Forelimb muscle (tissue), 1 donor: Measurements from ENCODE around the gene ABHD17B. TPM values are rescaled to one million over a fixed set of nuclear protein-coding genes. Genes with fewer than 3 reads are reported as not detected.
A peak's percentile ranks its signal among the peaks of the same experiment; 100 is the strongest.
"Not testable (repeated sequence)": the region's sequence is repeated elsewhere in the genome, so short reads cannot be mapped to it uniquely, and the experiment has no call there.

ENCODE experiments used
- DNase-seq: peaks from one replicate; pipeline ENCODE4 v3.0.0-alpha.2; 2013; ENCODE audit warnings: low read depth
- polyA plus RNA-seq: library from polyadenylated mRNA; unstranded; fragments of 120-200 nt; gene quantifications from one replicate; pipeline ENCODE4 v1.2.1, GENCODE V29; 2013; ENCODE audit not compliant: insufficient read length

ABHD17B gene
- 25.8 TPM for polyA plus RNA-seq

DNA sequence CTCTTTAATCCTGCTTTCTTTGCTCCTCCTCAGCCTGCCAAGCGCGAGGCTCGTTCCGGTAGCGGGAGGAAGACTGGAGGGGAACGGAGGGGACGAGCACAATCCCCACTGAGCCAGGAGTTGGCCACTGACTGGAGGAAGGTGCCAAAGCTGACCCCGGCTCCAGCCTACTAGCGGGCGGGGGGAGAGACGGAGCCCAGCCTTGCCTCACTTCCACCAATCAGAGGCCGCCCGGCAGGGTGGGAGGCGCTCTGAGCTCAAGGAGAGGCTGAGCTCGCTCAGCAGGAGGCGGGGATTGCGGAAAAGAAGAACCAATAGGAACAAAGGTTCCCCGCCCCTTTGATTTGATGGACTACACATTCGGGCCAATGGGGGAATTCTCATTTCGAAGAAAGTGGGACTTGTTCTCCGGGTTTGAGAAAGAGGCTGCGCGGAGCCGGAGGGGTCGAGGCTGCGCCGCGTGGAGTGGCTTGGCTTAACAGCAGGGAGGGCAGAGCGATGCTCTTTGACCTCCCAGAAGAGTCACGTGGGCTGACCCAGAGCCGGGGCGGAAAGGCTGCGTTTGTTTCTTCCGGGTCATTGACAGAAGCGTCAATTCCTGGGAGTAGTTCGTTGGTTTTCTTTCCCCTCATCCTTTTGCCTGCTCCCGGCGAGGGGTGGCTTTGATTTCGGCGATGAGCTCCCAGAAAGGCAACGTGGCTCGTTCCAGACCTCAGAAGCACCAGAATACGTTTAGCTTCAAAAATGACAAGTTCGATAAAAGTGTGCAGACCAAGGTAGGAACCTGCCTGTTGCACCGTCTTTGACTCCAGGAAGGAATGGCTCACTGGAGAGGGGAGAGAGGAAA is at the start of gene ABHD17B, which contains the start of gene C9orf85:
Gene ABHD17B (minus strand): TSS at position 133 of the 847 bp plus-strand sequence. CDS start 36,113 bp downstream, outside the sequence.
Gene C9orf85 (plus strand): TSS at position 579 of the 847 bp plus-strand sequence. CDS start 96 bp downstream, at position 675.
- peak; percentile 98 for DNase-seq

DNA sequence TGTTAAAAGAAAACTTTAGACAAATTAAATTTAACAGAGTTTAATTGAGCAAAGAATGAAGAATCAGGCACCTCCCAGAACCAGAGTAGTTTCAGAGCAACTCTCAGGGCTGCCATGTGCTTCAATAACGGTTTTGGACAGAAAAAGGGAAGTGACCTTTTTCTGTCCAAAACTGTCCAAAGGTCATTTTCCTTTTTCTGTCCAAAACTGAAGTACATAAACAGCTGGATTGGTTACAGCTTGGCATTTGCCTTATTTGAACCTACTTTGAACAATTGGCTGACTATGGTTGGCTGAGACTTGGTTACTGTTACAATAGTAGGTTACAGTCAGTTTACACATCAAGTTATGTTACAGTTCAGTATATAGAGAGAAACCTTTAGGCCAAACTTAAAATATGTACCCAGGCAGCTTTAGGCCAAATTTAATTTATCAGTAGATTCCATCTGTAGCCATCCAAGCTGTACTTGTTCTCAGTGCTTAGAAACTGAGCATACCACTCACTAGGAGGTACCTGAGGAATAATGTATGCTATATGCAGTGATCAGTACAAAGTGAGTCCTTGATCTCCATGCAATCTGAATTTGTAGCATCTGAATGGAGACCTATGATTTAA is 44.4 kb upstream of the ABHD17B start:
- DNase-seq, result no peak

- not testable (repeated sequence) for DNase-seq
Observed at GRCh38 chr9:71954652-71955051, 43.7 kb upstream of the ABHD17B start.

- no peak for DNase-seq
Observed at GRCh38 chr9:71944754-71945375, 33.9 kb upstream of the ABHD17B start.

GRCh38 chr9:71941998-71942567 is 31.1 kb upstream of the ABHD17B start:
- DNase-seq, result no peak

DNA sequence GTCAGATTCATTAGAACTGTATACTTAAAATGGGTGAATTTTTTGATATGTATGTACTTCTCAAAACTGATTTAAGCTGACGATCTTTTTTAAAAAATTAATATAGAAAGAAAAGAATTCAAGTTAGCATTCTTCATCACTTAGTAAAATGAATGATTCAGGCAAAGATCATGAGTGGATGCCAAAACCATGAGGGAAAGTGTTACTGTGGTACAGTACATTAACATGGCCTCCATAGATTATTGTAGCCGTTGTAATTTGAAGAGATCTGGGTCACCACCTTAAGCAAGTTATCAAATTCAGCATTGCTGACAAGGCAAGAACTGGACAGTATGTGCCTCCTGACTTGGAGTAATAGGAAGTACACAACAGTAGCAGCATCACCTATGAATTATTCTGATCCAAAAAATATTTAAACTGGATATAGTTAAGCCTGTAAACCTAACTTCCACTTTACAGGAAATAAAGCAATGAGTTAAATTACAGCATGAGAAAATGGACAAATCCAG is 30.1 kb upstream of the ABHD17B start:
- no peak for DNase-seq

GRCh38 chr9:71937898-71938297 is 26.9 kb upstream of the ABHD17B start:
- no peak for DNase-seq

DNA sequence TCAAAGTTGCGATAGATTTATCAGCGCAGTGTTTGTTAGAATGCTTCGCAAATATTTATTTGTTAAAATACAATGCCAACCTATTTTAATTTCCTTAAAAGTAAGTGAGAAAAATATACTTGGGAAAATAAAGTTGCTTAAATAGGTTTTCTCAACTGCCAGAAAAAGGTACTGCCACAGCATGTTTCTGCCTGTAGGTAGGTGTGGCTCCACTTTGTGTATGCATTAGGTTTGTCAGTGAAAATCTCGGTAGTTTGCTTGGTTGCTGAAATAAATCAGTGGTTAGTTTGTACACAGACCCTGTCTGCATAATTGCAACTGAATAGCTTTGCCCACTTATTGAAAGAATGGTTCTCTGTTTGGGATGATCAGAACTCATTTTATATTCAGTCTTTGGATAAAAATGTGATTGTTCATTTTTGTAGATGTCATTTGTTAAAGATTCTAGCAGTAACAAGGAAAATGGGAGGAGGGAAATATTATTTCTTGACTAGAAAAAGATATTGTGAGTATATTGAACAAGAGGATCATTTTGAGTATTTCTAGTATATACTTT is 26.2 kb upstream of the ABHD17B start:
- DNase-seq, result no peak

DNA sequence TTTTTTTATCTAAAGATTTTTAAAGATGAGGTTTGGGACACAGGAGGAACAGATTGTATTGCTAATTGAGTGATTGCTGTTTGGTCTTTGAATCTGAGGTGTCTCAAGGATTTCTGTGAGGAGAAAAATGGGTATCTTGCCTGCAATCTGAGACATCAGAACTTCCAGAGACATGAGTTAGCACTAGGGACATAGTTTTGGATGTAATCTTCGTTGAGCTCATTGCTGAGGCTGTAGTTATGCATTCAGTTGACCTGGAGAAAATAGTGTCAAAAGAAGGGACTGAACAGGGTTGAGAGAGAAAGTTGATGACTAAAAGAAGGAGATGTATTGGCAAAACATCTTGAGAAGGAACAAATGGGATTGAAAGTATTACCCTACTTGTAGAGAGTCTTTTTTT is 25.1 kb upstream of the ABHD17B start:
- DNase-seq, result no peak

GRCh38 chr9:71931166-71931565 is 20.2 kb upstream of the ABHD17B start:
- DNase-seq, result no peak

GRCh38 chr9:71929791-71930440 is 18.9 kb upstream of the ABHD17B start:
- DNase-seq, result no peak

GRCh38 chr9:71929223-71929622 is 18.2 kb upstream of the ABHD17B start:
- DNase-seq, result no peak

DNA sequence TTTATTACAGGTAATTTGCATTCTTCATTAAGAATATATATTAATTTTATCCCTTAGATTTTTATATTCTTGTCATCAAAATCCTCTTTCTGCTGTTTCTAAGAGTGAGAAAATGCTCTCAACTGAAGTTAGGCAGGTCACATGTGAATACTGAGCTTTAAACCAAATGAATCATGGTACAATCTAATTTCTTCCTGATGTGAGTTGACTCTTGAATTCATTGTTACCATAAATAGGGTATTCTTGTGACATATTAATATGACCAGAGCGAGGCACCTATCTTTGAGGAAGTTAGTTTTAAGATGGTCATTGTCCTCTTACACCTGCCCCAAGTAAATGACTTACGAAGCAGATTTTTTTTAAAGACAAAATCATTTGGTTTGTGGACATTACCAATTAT is 17.8 kb upstream of the ABHD17B start:
- DNase-seq, result no peak

- no peak for DNase-seq
Observed at GRCh38 chr9:71928376-71928775, 17.4 kb upstream of the ABHD17B start.

DNA sequence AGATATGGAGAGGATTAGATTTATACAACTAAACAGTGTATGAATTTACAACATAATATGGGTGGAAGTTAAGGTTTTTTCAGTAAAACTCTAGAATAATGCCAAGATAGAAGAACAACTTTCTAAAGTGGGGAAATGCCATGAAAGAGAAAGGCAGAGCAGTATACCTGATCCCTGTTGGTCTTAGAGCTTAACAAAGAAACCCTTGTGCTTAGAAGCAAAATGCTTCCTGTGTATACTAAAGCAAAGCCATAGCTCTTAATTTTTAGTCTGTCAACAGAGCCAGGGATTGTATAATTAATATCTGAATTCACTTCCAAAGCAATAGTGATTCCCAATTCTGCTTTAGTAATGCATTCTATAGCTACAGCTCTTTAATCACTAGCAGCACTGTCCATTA is 14.8 kb upstream of the ABHD17B start:
- DNase-seq, result no peak

- DNase-seq, result no peak
Observed at GRCh38 chr9:71924576-71924975, 13.6 kb upstream of the ABHD17B start.

DNA sequence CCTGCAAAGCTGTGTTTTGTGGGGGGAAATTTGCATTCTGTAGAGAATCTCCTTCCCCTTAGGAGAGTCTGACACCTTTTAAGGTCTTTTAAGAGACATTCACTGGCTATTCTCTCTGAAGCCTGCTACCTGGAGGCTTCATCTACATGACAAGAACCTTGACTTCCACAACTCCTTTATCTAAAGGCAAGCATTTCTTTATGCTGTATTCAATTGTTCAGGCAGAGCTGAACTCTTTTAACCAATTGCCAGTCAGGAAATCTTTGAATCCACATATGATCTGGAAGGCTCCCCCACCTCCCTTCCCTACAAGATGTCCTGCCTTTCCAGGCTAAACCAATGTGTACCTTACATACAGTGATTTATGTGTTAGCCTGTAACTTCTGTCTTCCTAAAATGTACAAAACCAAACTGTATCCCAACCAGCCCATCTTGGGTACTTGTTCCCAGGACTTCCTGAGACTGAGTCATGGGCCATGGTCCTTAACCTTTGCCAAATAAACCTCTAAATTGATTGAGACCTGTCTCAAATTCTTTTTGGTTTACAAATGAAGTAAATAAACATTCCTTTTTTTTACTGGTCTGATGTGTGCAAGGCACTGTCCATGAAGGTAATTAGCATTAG is 10.3 kb upstream of the ABHD17B start:
- DNase-seq, result no peak

DNA sequence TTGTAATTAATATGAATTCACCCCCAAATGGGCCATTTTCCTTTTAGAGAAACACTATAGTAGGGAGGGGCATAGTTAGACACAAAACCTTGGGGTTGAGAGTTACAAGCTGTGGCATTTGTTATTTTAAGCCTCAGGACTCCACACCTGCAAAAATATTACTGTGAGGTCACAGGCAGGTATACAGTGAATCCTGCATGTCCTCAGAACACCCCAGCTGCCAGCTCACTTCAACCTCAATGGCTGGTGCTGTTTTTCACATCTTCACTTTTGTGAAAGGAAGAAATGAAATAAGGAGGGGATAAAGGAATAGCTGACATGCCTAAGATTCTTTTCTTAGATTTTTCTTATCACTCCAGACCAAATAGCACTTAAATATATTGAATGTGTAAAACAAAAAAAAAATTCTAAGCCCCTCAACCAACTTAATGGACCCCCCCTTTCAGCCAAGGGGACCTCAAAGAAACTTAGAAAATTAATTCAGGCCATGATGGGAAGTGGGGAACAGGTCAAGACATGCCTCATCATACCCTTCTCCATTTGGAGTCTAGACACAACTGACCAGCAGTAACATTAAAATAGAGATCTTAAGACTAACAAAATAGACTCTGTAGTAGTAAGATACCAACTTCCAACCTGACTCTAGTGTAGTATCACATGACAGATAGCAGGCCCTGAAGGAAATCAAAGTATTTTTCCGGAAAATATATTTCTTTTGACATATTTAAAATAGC is 9.6 kb upstream of the ABHD17B start:
- DNase-seq, result no peak

DNA sequence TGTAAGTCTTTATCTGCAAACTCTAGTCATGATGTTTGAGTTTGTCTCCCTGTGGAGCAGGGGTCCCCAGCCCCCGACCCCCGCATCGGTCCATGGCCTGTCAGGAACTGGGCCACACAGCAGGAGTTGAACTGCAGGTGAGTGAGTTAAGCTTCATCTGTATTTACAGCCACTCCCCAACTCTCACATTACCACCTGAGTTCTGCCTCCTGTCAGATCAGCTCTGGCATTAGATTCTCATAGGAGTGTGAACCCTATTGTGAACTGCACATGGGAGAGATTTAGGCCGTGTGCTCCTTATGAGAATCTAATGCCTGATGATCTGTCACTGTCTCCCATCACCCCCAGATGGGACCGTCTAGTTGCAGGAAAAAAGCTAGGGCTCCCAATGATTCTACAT is 7.4 kb upstream of the ABHD17B start:
- DNase-seq, result no peak
